Measurements from ENCODE around the gene SPDYC.
A peak's percentile ranks its signal among the peaks of the same experiment; 100 is the strongest.
"Not testable (repeated sequence)": the region's sequence is repeated elsewhere in the genome, so short reads cannot be mapped to it uniquely, and the experiment has no call there.

SPDYC gene

DNA sequence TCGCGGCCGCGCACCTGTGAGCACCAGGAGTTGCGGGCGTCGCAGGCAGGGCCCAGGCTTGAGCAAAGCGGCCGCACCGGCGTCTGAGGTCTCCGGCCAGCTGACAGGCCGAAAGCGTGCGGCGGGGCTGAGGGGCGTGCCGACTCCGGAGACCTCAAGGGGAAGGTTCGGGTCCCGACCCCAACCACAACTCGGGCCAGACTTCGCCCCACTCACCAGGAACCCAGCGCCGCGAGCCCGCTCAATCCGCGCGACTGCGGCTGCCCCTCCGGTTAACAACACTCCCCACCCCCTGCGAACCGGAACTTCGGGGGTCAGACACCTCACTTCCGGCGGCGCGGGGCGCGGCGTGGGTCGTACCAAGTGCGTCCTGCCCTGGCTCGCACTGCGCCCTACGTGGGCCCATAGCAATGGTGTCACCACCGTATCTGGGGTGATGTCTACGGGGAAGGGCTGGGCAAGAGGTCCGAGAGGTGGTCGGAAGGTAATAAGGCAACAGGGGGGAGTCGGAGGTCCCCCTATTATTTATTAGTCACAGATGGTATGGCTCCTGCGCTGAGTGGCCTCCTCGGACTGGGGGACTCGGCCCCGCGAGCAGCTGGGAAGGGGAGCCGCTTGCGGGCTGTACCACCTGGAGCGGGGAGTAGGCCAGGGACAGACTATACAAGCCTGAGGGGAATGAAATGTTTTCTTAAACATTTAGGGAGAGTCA is 35.6 kb upstream of the SPDYC start, which contains the start of gene SYVN1:
Gene SYVN1 (minus strand): TSS at position 280 of the 712 bp plus-strand sequence. CDS start 918 bp downstream, outside the sequence.
- peak; percentile 94 for DNase-seq (ENCODE audit: low spot score)

DNA sequence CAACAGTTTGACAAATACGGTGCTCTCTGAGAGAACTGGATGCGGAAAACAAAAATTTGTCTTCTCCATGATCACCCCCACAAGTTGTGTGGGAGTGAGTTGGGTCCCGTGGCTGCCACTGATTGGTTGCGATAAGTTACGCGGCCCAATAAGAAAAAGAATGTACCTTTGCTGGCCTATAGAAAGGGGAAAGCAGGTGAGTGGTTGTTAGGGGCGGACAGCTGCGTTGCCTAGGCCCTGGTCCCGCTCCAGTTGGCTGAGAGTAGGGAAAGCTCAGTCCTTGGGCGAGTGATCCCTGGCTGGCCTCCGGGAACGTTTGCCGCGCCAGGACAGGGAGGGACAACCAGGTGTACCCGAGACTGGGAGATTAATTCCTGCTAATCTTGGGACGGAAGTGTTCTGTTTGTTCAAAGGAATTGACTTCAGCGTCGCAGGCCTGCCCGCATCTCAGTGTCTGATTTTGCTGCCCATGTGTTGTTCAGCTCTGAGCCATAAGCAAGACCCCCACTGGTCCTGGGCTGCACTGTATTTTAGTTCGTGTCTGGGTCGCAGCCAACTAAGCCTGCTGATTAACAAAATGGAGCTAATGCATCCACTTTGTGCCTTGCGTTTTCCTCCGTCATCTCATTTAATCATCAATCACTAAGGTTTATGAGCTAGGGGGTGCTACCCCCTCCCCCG is 34.9 kb upstream of the SPDYC start:
- DNase-seq (ENCODE audit: low spot score) = peak; percentile 96

DNA sequence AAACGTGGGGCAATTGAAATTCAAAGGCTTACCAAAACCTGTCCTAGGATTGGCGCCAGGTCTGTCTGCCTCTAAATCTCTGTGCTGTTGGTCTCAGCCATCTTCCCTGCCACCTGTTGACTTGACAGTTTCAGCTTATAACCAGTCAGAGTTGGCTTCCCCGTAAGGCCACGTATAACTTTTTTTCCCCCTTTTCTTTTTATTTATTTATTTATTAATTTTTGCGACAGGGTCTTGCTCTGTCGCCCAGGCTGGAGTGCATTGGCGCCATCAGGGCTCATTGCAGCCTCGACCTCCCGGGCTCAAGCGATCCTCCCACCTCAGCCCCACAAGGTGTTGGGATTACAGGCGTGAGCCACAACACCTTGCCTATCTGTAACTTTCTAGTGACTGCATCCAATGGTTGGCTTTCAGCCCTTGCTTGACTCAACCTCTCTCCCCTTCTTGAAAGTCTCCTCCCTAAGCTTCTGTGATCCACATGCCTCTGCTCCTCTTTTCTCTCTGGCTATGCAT is 34.3 kb upstream of the SPDYC start:
- peak; percentile 7 for DNase-seq (ENCODE audit: low spot score)

DNA sequence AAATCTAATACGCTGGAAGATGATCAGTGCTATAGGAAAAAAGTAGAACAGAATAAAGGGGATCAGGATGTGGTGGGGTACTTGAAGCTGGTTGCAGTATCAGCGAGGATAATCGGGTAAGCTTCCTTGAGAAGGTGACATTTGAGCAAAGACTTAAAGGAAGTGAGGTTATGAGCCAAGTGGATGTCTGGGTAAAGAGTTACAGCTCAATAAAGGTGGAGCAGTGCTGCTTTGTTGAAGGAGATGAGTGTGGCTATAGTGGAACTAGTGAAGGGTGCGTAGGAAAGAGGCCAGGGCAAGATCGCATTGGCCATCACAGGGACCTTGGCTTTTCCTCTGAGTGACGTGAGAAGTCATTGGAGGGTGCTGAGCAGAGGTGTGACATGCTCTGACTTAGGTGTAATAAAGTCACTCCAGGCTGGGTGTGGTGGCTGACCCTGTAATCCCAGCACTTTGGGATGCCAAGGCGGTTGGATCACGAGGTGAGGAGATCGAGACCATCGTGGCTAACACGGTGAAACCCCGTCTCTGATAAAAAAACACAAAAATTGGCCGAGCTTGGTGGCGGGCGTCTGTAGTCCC is 33.4 kb upstream of the SPDYC start:
- no peak for DNase-seq (ENCODE audit: low spot score)

DNA sequence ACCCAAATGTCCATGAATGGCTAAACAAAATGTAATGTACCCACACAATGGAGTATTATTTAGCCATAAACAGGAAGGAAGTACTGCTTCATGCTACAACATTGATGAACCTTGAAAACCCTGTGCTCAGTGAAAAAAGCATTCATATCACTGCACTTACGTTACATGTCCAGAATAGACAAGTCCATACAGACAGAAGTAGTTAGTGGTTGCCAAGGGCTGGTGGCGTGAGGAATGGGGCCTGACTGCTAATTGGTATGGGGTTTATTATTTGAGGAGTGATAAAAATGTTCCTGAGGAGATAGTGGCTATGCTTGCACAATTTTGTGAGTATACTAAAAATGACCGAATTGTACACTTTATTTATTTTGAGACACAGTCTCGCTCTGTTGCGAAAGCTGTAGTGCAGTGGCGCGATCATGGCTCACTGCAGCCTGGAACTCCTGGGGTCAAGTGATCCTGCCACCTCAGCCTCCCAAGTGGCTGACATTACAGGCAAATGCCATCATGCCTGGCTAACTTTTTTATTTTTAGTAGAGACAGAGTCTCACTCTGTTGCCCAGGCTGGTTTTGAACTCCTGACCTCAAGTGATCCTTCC is 28.0 kb upstream of the SPDYC start:
- no peak for DNase-seq (ENCODE audit: low spot score)

DNA sequence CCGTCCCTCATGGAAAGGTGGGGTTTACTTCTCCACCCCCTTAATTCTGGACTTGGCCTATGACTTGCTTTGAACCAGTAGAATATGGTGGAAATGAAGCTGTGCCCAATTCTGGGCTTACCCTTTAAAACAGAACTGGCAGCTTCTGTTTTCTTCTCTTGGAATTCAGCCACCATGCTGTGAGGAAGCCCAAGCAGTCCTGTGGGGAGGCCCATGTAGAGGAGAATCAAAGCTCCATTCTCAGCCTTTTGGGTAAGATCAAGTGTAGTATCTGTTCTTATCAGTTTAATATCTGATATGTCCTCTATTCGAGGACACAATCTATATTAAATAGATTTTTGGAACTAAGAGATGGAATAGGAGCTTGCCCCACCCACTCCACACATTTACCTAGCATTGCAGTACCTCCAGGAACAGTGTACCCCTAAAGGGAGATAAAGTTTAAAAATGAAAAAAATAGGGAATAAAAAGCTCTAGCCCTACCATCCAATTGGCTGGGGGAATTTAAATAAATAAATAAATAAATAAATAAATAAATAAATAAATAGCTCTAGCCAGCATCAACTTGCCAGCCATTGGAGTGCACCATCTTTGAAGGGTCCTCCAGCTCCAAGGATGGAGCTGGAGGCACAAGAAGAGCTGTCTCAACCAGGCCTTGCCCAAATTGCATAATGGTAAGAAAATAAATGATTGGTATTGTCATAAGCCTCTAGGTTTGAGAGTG is 22.5 kb upstream of the SPDYC start:
- no peak for DNase-seq (ENCODE audit: low spot score)

DNA sequence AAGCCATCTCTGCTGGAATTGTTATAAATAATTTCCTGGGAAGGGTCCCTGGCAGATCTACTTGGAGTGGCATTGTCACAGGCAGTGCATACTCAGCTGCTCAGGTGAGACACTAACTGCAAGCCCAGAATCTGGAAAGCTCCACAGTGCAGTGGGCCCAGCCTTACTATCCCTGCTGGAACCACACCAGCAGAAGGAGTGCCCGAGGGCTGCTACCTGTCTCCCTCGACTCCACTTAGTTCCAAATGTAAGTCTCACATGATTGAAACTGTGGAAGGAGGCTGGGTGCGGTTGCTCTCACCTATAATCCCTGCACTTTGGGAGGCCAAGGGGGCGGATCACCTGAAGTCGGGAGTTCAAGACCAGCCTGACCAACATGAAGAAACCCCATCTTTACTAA is 21.4 kb upstream of the SPDYC start:
- DNase-seq (ENCODE audit: low spot score) = no peak

DNA sequence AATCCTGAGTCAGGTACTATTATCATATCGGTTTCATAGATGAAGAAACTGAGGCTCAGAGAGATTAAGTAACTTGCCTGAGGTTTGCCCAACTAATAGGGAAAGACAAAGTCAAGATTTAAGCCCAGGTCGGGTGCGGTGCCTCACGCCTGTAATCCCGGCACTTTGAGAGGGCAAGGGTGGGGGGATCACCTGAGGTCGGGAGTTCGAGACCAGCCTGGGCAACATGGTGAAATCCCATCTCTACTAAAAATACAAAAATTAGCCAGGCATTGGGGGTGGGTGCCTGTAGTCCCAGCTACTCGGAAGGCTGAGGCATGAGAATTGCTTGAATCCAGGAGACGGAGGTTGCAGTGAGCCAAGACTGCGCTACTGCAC is 19.9 kb upstream of the SPDYC start:
- DNase-seq (ENCODE audit: low spot score) = not testable (repeated sequence)

DNA sequence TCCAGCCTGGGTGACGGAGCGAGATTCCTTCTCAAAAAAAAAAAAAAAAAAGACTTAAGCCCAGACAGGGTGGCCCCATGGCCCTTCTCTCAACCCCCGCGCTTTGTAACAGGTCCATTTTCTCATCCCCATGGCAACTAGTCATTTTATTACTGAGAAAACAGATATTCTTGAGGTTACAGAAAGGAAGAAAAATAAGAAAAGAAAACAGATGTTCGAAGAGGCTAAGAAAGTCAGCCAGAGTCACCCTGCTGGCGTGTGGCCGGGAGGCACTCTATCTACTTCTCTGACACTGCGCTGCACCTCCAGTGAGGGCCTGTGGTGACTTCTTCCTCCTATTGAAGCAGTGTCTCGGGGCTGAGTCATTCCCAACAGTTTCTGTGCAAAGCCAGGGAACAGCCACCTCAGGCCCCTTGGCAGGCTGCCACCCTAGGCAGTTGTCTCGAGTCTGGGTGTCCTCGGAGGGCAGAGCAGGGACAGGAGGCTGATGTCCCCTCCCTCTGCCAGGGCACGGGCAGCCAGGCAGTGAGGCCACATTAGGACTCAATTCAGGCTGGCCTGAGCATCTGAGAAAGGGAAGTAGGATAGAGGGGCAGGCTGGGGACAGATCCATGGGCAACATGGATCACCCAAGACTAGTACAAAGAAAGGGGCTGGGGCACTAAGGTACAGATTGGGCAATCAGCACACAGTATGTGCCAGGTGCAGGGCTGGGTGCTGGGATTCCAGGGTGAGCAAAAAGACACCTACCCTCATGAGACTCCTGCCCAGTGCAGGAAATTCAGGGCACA is 19.3 kb upstream of the SPDYC start:
- DNase-seq (ENCODE audit: low spot score) = no peak

DNA sequence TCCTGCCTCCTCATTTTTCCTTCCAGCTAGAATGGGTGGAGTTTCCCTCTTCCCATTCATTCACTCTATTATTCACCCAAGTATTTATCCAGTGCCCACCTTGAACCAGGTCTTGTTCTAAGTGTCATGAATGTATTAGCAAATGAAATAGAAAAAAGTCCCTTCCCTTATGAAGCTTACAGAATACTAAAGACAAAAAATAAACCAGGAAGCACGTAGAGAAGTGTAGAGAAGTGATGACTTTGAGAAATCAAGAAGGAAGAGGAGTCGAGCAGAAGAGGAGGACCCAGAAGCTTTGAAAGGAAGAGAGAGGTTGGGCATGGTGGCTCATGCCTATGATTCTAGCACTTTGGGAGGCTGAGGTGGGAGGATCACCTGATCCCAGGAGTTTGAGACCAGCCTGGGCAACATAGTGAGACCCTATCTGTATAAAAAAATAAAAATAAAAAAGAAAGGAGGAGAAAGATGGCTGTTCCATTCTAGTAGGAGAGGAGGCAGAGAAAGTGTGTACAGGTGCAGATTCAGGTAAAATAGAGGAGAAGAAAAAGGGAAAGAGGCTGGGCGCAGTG is 18.6 kb upstream of the SPDYC start:
- DNase-seq (ENCODE audit: low spot score) = no peak

DNA sequence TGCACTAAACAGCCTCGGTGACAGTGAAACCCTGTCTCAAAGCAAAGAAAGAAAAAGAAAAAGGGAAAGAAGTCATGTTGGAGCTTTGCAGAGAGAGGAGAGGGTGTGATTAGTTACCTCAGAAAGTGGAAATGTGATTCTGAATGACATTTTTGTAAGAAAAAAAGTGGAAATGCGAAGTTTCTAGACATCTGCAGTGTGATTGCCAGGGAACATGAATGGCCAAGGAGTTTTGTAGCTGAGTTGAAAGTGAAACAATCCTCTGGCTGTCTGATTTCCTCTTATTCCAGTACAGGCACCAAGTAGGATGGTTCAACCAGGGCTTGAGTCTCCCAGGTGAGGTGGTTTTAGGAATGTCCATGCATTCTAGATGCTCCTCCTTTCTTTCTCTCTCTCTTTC is 17.9 kb upstream of the SPDYC start:
- DNase-seq (ENCODE audit: low spot score) = no peak

DNA sequence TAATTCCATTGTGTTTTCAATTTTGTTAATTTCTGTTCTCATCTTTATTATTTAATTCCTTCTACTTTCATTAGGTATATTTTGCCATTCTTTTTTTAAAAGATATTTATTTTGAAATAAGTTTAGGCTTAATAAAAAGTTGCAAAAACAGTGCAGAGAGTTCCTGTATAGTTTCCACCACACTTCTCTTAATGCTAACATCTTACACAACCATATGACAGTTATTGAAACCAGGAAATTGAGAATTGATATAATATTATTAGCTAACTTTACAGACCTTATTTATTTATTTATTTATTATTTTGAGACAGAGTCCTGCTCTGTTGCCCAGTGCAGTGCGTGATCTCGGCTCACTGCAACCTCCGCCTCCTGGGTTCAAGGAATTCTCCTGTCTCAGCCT is 13.8 kb upstream of the SPDYC start:
- DNase-seq (ENCODE audit: low spot score) = no peak

DNA sequence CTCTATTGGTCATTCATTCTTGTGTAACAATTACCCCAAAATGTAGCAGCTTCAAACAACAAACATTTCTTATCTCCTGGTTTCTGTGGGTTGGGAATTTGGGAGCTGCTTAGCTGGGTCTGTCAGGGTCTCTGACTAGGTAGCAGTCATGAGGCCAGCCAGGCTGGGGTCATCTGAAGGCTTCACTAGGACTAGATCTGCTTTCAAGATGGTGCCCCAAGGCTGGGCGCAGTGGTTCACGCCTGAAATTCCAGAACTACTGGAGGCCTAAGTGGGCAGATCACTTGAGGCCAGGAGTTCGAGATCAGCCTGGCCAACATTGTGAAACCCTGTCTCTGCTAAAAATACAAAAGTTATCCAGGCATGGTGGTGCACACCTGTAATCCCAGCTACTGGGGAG is 13.1 kb upstream of the SPDYC start:
- DNase-seq (ENCODE audit: low spot score) = no peak

DNA sequence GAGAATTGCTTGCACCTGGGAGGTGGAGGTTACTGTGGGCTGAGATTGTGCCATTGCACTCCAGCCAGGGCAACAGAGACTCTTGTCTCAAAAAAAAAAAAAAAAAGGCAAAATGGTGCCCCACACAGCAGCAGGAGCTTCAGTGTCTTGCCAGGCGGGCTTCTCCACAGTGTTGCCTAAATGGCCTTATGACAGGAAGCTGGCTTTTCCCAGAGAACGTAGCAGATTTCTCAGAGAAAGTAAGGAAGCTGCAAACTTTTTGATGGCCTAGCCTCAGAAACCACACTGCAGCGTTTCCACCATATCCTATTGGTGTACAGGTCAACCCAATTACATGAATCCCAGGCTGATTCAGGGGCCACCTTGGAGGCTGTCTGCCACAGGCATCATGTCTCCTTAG is 12.7 kb upstream of the SPDYC start:
- no peak for DNase-seq (ENCODE audit: low spot score)

DNA sequence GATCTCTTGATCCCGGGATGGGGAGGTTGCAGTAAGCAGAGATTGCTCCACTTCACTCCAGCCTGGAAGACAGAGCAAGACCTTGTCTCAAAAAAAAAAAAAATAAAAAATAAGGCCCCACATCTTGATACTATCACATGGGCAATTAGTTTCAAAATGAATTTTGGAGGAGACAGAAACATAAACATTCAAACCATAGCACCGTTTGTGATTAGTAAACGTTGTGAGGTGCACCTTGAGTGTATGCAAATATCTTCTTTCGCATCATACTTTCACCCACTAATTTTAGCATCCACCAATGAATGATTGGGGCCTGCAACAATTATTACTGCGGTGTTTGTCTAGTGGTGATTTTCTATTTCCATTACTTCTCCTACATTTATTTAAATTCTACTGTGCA is 11.0 kb upstream of the SPDYC start:
- peak; percentile 28 for DNase-seq (ENCODE audit: low spot score)

DNA sequence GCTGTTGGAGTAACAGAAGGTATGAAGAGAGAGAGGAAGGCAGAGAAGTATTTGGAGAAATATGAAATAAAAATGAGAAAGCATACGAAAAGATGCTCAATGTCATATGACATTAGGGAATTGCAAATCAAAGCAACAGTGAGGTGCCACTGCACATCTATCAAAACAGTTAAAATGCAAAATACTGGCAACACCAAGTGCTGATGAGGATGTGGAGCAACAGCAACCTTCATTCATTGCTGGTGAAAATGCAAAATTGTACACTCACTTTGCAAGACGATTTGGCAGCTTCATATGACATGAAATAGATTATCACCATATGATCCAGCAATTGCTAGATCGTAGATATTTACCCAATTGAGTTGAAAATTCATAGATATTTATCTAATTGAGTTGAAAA is 9.4 kb upstream of the SPDYC start:
- DNase-seq (ENCODE audit: low spot score) = no peak

DNA sequence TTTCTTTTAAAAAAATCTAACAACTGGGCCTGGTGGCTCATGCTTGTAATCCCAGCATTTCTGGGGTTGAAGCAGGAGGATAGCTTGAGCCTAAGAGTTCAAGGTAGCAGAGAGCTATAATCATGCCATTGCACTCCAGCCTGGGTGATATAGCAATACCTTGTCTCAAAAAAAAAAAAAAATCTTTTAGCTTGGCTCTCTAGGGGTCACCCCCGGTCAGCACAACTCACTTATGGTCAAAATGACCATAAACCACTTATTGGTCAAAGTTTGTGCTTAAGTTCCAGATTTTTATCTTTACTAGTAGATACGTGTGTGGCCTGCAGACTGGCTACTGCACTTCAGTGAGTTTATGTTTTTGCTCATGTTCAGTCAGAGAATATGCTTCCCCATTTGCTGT is 6.3 kb upstream of the SPDYC start:
- no peak for DNase-seq (ENCODE audit: low spot score)

DNA sequence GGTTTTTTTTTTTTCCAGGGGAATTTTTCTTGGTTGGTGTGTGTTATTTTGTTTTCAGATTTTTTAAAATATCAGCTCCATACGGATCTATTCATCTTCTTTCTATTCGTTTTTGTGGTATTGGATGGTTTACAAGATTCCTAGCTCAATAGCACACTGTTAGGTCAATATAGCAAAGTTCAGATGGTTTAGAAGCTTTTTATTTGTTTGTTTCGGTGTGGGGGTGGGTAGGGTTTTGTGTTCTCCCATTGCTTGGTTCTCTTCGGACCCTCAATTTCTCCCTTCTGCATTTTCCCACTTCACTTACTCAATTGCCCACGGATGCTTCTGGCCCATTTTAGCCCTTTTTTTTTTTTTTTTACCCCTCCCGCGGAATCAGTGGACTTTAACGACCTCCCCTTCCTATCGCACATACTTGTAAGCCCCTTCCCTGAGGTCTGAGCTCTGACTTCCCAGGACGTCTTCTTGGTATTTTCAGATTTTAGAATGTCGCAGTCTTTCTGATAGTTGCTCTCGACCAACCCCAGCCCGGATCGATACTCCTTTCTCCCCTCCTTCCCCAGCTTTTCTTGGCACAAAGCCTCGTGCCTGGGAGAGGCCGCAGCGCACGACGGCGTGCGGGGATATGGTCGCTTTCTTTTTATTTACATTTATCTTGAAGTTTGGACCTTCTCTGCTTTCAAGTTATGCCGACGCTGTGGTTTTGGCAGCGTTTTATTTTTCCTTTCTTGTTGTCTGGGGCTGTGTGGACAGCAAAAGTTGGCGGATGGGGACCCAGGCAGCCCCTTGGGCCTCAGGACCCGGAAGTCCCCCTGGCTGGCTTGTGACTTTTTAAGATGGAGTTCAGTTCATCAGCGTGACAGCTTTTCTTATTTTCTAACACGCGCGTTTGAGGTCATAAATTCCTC is 4.4 kb upstream of the SPDYC start:
- DNase-seq (ENCODE audit: low spot score) = no peak

DNA sequence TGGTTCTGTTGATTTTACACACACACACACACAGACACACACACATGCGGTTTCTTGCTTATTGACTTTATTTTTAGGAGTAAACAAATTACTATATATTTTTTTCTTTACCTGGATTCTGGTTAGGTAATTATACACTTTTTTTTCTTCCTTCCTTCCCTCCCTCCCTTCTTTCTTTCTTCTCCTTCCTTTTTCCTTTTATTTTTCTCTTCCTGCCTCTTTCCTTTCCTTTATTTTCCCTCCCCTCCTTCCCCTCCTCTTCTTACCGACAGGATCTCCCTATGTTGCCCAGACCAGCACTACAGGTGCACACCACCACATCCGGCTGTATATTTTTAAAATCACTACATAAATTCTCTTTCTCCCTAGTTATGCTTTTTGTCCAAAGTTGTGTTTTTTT is 3.1 kb upstream of the SPDYC start:
- DNase-seq (ENCODE audit: low spot score) = no peak

DNA sequence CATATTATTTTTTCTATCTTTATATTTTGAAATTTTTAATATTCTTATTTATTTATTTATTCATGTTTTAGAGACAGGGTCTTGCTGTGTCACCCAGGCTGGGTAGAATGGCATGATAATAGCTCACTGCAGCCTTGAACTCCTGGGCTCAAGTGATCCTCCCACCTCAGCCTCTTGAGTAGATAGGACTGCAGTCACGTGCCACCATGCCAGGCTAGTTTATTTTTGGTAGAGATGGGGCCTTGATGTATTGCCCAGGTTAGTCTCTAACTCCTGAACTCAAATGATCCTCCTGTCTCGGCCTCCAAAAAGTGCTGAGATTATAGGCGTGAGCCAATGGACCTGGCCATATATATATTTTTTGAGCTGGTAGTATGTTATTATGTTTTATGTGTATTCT is 2.4 kb upstream of the SPDYC start:
- no peak for DNase-seq (ENCODE audit: low spot score)
